Ectodermal cell (in vitro differentiated cells): Measurements from ENCODE around the gene TSPOAP1.

ENCODE experiments used
- H3K27ac ChIP-seq: 2 replicates; pipeline ENCODE4 v1.7.0; 2013; ENCODE audit warnings: mild to moderate bottlenecking, low read depth, low read length; ENCODE audit not compliant: insufficient read depth, poor library complexity, severe bottlenecking
- H3K27me3 ChIP-seq: 2 replicates; pipeline ENCODE4 v1.7.0; 2013; ENCODE audit warnings: mild to moderate bottlenecking, low read length; ENCODE audit not compliant: insufficient read depth, control insufficient read depth, poor library complexity, severe bottlenecking
- H3K36me3 ChIP-seq: one replicate; pipeline ENCODE4 v1.7.0; 2013; ENCODE audit warnings: low read length; ENCODE audit not compliant: control insufficient read depth, insufficient read depth
- H3K4me1 ChIP-seq: one replicate; pipeline ENCODE4 v1.7.0; 2013; ENCODE audit warnings: low read length; ENCODE audit not compliant: control insufficient read depth, insufficient read depth
- H3K4me3 ChIP-seq: 2 replicates; pipeline ENCODE4 v1.7.0; 2013; ENCODE audit warnings: low read depth, low read length, control low read depth; ENCODE audit not compliant: insufficient read depth
- H3K9me3 ChIP-seq: 2 replicates; pipeline ENCODE4 v1.7.0; 2013; ENCODE audit warnings: mild to moderate bottlenecking, low read length, moderate library complexity; ENCODE audit not compliant: control insufficient read depth
- WGBS, 2 experiments: methylation state at CpG; one replicate each; pipeline ENCODE4 v1.1.7; 2013; ENCODE audit warnings: missing lambda C conversion rate in 2 of 2; 5-methylcytosine and 5-hydroxymethylcytosine counted together

Gene TSPOAP1

DNA sequence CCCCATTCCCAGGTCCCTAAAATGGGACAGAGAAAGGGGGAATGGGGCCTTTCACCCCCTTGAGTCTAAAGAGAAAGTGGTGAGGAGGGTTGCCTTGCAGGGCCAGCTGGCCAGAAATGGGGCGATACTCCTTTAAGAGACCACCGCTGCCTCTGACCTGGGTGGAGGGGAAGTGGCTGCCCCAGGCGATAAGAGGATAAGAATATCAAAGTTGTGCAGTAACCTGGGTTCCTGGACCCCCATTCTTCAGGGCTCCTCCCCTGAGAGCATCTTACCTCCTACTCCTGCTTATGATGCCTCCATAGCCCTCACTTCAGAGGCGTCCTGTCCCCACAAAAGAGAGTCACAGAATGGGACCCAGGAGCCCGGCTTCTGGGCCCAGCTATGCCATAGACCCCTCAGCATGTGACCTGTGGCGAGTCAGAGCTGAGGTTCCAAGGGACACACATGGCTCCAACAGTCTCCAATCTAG, 5.2 kb upstream of the TSPOAP1 start:
- Histone ChIP-seq H3K4me1 (peaks cover 31% of the 10 kb centered on the region), H3K4me3 (no peak overlapping the region), H3K27me3 (no peaks in the 10 kb centered on the region), H3K9me3 (no peaks in the 10 kb centered on the region), H3K27ac (no peak overlapping the region), H3K36me3 (no peaks in the 10 kb centered on the region)
- 86 to 89% methylated on average over 6 of the region's 6 CpGs for WGBS, 2 experiments

GRCh38 chr17:58332778-58333735, 4.5 kb upstream of the TSPOAP1 start:
- H3K9me3 ChIP-seq, result no peaks in the 10 kb centered on the region
- H3K36me3 ChIP-seq, result no peaks in the 10 kb centered on the region
- H3K27ac ChIP-seq, result no peak overlapping the region
- H3K4me3 ChIP-seq, result no peak overlapping the region
- H3K27me3 ChIP-seq, result no peaks in the 10 kb centered on the region
- WGBS, 2 experiments, result 93% methylated on average over 21 of the region's 21 CpGs
- H3K4me1 ChIP-seq, result peaks cover 29% of the 10 kb centered on the region

GRCh38 chr17:58331815-58332777, 3.5 kb upstream of the TSPOAP1 start:
- H3K4me1 ChIP-seq, result peaks cover 22% of the 10 kb centered on the region
- no peak overlapping the region for H3K27ac ChIP-seq
- H3K36me3 ChIP-seq, result no peaks in the 10 kb centered on the region
- no peaks in the 10 kb centered on the region for H3K9me3 ChIP-seq
- WGBS, 2 experiments, result 92 to 94% methylated on average over 31 of the region's 31 CpGs
- H3K27me3 ChIP-seq, result no peaks in the 10 kb centered on the region
- no peak overlapping the region for H3K4me3 ChIP-seq

DNA sequence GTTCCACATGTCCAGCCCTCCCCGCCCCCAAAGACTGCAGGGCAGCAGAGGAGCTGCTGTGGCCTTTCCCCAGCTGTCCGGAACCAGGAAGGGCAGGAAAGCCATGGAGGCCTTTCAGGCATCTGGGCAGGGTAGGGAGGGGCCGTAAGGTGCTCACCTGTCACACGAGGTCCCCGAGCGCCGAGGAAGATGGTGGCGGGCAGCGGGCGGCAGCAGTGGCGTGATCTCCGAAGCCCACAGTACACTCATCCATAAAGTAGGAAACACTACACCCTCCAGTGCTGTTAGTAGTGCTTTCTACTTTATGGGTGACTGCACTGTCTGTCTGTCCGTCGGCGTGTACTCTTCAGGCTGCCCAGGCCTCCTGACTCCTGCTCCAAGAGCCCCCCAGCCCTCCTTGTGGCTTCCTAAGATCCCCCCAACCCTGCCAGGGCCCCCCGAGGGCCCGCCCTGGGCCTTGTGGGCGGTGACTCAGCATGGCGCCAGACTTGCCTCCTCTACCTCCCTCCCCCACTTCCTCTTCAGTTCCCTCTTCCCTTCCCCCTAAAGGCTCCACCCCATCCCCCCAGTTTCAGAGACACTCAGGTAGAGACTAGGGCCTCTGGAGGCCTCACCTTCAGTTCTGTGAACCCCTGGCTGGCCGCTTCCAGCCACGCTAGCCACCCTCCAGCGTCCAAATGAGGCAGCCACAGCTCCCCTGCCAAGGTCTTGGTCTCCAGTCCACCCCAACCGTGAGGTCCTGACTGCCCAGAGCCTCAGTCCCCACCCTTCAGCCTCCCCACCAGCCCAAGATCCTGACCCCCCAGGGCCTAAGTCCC, 2.6 kb upstream of the TSPOAP1 start:
- Histone ChIP-seq H3K36me3 (no peaks in the 10 kb centered on the region), H3K4me3 (no peak overlapping the region), H3K4me1 (peaks cover 21% of the 10 kb centered on the region), H3K9me3 (no peaks in the 10 kb centered on the region), H3K27me3 (no peaks in the 10 kb centered on the region), H3K27ac (no peak overlapping the region)
- 91% methylated on average over 23 of the region's 23 CpGs for WGBS, 2 experiments

GRCh38 chr17:58330538-58330996, 2.0 kb upstream of the TSPOAP1 start:
- 90 to 93% methylated on average over 10 of the region's 10 CpGs for WGBS, 2 experiments
- Histone ChIP-seq H3K27me3 (no peaks in the 10 kb centered on the region), H3K36me3 (no peaks in the 10 kb centered on the region), H3K4me1 (peaks cover 25% of the 10 kb centered on the region), H3K27ac (no peak overlapping the region), H3K4me3 (no peak overlapping the region), H3K9me3 (no peaks in the 10 kb centered on the region)

DNA sequence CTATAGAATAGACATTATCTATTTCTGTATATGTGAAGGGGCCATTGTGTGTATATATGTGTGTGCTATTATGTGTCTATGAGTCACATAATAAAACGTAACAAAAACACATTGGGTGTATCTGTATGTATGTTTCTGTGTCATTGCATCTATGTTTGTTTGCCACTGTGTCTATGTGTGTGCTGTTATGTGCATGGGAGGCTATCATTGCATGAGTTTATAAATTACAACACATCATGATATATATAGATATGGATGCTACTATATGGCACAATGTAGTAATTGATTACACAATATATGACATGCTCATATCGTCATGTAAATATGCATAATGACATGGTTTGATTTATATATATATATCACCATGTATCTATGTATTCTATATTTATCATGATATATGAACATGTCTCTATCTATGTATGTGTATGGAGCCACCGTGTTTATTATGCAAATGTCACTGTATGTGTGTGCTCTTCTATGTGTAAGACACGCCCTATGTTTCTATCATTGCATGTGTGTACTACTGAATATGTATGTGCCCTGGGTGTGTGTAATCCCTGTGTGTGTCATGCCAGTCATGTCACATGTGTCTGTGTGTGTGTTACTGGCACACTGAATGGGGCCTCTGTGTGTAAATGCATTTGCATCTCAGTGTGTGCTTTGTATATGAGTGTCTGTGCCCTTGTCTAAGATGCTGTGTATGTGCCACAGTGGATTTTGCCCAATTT, 1.4 kb upstream of the TSPOAP1 start:
- Histone ChIP-seq H3K27ac (no peak overlapping the region), H3K36me3 (no peaks in the 10 kb centered on the region), H3K4me3 (no peak overlapping the region), H3K9me3 (no peaks in the 10 kb centered on the region), H3K27me3 (no peaks in the 10 kb centered on the region), H3K4me1 (peaks cover 30% of the 10 kb centered on the region)
- 96% methylated on average over 3 of the region's 4 CpGs for WGBS, 2 experiments

GRCh38 chr17:58329035-58329809, 627 bp upstream of the TSPOAP1 start:
- H3K27ac ChIP-seq, result peak overlapping the region; percentile 47
- H3K9me3 ChIP-seq, result no peaks in the 10 kb centered on the region
- no peaks in the 10 kb centered on the region for H3K27me3 ChIP-seq
- WGBS, 2 experiments, result 66 to 68% methylated on average over 16 of the region's 16 CpGs
- H3K36me3 ChIP-seq, result no peaks in the 10 kb centered on the region
- peaks cover 35% of the 10 kb centered on the region for H3K4me1 ChIP-seq
- H3K4me3 ChIP-seq, result peak overlapping the region; percentile 20

DNA sequence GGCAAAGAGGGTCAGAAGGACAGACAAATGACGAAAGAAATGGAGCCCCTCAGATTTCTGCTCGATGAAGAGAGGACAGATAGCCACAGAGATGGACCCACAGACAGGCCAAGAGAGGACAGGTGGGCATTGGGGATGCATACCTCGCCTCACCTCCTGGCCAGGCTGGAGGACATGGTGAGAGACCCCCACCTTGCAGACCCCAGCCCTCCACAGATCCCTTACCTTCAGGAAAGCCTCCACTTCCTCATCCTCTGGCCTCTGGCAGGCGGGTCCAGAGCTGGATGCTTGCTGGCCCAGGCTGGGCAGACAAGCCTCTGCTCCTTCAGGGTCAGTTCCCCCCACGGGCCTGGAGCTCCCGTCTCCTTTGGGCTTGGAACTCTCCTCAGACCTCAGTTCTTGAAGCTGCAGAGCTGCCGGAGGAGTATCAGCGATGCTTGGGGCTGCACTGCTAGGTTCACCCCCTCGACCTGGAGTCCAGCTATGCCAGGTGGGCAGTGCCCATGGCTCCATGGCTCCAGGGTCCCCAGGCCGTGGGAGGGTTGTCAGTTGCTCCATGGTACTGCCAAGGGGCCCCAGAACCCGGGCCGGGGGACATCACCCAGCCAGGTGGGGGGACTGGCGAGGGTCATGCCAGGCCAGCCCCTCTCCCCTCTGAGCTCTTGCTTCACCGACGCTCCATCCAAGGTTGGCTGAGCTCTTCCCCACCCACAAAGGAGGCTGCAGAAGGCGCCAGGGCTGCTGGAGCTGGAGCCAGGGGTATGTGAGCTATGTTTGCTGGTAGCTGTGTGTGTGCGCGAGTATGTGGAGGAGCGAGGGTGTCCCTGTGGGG, 1.0 kb downstream of the TSPOAP1 start:
- no peak overlapping the region for H3K4me3 ChIP-seq
- H3K27ac ChIP-seq, result no peak overlapping the region
- no peaks in the 10 kb centered on the region for H3K9me3 ChIP-seq
- peaks cover 8% of the 10 kb centered on the region for H3K27me3 ChIP-seq
- H3K36me3 ChIP-seq, result no peaks in the 10 kb centered on the region
- WGBS, 2 experiments, result 90 to 92% methylated on average over 19 of the region's 19 CpGs
- peaks cover 45% of the 10 kb centered on the region for H3K4me1 ChIP-seq
